Measurements from ENCODE around the gene ACTN1.

Gene ACTN1

DNA sequence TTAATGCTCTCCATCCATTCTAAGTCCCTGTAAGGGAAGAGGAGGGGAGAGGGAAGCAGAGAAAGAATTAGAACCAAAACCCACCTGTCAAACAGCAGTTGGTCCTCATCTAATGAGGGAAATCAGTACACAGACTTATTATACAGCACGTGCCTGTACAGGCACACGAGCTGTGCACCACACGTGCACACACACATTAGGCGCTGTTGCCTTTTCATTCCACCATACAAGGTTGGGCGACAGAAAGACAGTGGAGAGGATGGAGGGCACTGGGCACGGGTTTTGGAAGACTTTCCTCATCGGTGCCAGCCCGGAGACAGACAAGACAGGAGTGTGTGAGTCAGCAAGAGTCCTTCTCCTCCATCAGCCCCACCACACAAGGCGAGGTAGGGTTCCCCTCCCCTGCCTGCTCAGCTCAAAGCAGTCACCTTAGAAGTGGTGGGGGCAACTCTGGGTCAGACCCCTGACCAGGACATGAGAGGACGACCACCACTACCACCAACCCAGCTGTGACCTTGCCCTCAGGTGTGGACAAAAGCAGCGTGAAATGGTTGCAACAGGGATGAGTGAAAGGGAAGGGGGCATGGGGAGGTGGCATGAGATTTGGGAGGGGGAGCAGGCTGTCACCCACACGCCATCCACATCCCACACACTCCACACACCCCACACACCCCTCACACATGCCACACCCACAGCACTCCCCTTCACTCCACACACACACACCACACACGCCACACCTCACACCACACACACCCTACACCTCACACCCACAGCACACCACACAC is 80.7 kb downstream of the ACTN1 start:
- no peak for DNase-seq (ENCODE audit: low read depth)
- H3K4me3 ChIP-seq (ENCODE audit: low read length) = no peak overlapping the region
- TF ChIP-seq, protein P1, sequence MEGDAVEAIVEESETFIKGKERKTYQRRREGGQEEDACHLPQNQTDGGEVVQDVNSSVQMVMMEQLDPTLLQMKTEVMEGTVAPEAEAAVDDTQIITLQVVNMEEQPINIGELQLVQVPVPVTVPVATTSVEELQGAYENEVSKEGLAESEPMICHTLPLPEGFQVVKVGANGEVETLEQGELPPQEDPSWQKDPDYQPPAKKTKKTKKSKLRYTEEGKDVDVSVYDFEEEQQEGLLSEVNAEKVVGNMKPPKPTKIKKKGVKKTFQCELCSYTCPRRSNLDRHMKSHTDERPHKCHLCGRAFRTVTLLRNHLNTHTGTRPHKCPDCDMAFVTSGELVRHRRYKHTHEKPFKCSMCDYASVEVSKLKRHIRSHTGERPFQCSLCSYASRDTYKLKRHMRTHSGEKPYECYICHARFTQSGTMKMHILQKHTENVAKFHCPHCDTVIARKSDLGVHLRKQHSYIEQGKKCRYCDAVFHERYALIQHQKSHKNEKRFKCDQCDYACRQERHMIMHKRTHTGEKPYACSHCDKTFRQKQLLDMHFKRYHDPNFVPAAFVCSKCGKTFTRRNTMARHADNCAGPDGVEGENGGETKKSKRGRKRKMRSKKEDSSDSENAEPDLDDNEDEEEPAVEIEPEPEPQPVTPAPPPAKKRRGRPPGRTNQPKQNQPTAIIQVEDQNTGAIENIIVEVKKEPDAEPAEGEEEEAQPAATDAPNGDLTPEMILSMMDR (conservative IDR thresholded peaks at IDR 0.05; ENCODE audit: low read depth, low read length) = no peak

DNA sequence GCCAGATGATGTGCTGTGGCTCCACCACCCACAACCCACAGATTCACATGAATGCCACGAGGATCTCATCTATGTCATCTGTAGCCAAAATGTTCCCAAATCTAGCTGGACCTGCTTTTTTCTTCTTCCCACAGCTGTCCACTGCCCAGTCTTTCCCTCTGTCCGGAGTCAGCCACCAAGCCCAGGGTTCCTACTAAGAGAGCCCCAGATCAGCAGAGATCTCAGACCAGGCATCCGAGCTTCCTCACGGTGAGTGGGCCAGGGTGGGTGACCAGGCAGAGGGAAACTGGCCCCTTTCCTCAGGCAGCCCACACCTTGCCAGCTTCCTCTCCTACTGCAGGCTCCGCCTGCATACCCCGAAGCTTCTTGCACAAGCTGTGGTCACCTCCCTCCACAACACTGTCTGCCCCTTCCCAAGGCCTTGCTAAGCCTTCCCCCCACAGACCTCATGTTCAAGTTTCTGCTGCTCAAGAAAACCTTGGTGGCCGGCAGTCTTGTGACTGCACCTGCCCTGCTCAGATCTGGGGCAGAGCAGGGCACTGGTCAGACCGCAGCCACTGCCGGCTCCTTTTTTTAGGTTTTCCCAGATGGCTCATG is 81.4 kb downstream of the ACTN1 start:
- no peak for DNase-seq (ENCODE audit: low read depth)

DNA sequence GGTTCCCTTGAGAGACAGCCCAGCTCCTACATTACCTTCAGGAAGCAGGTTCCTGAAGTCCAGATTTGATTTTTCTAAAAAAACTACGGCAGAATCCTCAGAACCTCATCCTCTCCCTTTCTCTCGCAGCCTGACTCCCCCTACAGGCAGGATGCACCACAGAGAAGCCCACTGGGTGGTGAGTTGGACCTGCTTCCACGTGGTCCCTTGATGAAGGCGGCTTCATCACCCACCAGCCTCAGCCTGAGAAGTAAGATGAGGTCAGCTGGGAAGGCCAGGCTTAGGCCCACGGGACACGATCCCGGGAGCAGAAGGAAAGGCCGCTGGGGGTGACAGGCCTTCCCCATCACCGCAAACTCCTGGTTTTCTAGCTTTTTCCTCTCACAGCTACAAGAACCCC is 83.0 kb downstream of the ACTN1 start:
- TF ChIP-seq, protein P1 (conservative IDR thresholded peaks at IDR 0.05; ENCODE audit: low read depth, low read length) = peak; percentile 50
- no peak overlapping the region for H3K4me3 ChIP-seq (ENCODE audit: low read length)
- DNase-seq (ENCODE audit: low read depth) = no peak

More for the DNA sequence above, 81.4 kb downstream of the ACTN1 start:
- H3K4me3 ChIP-seq (ENCODE audit: low read length) = no peak overlapping the region
- TF ChIP-seq, protein P1 (conservative IDR thresholded peaks at IDR 0.05; ENCODE audit: low read depth, low read length) = no peak

DNA sequence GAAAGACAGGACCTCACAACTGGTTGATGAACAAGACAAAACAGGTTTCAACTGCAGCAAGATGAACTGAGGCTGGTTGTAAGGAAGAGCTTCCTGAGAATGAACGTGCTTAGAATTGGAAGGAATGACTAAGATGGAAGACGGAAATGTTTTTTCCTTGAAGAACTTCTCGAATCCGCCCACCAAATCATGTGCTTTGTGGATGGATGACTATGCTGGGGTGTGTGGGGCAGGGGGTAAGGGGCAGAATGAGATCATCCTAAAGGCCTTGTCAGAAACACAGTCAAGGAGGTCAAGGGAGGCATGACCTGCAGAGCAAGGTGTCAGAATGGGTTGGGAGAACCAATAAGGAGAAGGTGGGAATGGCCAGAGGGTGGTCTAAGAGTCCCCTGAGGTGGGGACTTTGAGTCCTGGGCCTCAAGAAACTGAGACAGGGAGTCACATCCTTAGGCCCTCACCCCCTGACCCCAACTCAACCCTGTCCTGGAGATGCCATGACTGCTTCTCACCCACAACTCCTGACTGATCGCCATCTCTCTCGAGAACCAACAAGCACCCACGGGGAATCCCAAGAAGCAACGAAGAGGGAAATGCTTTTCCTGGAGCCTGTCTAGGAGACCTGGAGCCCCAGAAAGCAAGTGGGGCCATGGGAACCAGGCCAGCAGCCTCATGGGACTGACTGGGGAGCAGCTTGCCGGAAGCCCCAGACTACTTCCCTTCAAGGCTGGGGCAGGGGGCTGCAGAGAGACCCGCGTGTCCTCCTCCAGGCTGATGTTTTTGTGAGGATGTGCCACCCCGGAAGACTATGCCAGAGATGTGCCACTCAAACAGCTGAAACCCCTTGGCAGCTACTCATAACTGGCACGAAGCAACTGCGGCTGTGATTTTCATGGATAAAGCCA is 84.0 kb downstream of the ACTN1 start:
- TF ChIP-seq, protein P1 (conservative IDR thresholded peaks at IDR 0.05; ENCODE audit: low read depth, low read length) = no peak
- no peak for DNase-seq (ENCODE audit: low read depth)
- H3K4me3 ChIP-seq (ENCODE audit: low read length) = no peak overlapping the region

GRCh38 chr14:68894123-68894522 is 85.0 kb downstream of the ACTN1 start:
- no peak overlapping the region for H3K4me3 ChIP-seq (ENCODE audit: low read length)
- DNase-seq (ENCODE audit: low read depth) = peak; percentile 65
- TF ChIP-seq, protein P1 (conservative IDR thresholded peaks at IDR 0.05; ENCODE audit: low read depth, low read length) = no peak

- TF ChIP-seq, protein P1 (conservative IDR thresholded peaks at IDR 0.05; ENCODE audit: low read depth, low read length) = no peak
- H3K4me3 ChIP-seq (ENCODE audit: low read length) = no peak overlapping the region
- DNase-seq (ENCODE audit: low read depth) = no peak
Measured at GRCh38 chr14:68893566-68893965, 85.5 kb downstream of the ACTN1 start.
